H9 (cell line): Measurements from ENCODE around the gene ZCCHC7. TPM values are rescaled to one million over a fixed set of nuclear protein-coding genes. Genes with fewer than 3 reads are reported as not detected.

Experiments used
- DNase-seq: peaks from one replicate; pipeline ENCODE4 v3.0.0-alpha.2; 2017
- H2AFZ ChIP-seq: one replicate; pipeline ENCODE4 v1.6.1; 2013; ENCODE audit warnings: mild to moderate bottlenecking, low read length, control low read depth, moderate library complexity
- H2AK5ac ChIP-seq: 2 replicates; pipeline ENCODE4 v1.6.1; 2013; ENCODE audit warnings: low read length, control low read depth, mixed read lengths; ENCODE audit not compliant: insufficient read length
- H2BK120ac ChIP-seq: one replicate; pipeline ENCODE4 v1.6.1; 2013; ENCODE audit warnings: low read depth, mild to moderate bottlenecking, low read length, control low read depth, inconsistent platforms; ENCODE audit not compliant: poor library complexity, severe bottlenecking
- H2BK12ac ChIP-seq: 2 replicates; pipeline ENCODE4 v1.6.1; 2013; ENCODE audit warnings: low read length, control low read depth, mixed read lengths, low read depth; ENCODE audit not compliant: insufficient read length
- H2BK15ac ChIP-seq: 2 replicates; pipeline ENCODE4 v1.6.1; 2013; ENCODE audit warnings: low read depth, low read length, control low read depth
- H2BK20ac ChIP-seq: one replicate; pipeline ENCODE4 v1.6.1; 2013; ENCODE audit warnings: low read depth, mild to moderate bottlenecking, low read length, control low read depth, inconsistent platforms; ENCODE audit not compliant: poor library complexity, severe bottlenecking
- H2BK5ac ChIP-seq: 2 replicates; pipeline ENCODE4 v1.6.1; 2013; ENCODE audit warnings: low read length, control low read depth, mixed read lengths; ENCODE audit not compliant: insufficient read length
- H3K14ac ChIP-seq: 2 replicates; pipeline ENCODE4 v1.6.1; 2013; ENCODE audit warnings: low read length, control low read depth; ENCODE audit not compliant: insufficient read depth
- H3K18ac ChIP-seq: 2 replicates; pipeline ENCODE4 v1.6.1; 2013; ENCODE audit warnings: low read depth, mild to moderate bottlenecking, mixed read lengths, low read length, control low read depth; ENCODE audit not compliant: insufficient read length
- H3K23ac ChIP-seq: 2 replicates; pipeline ENCODE4 v1.6.1; 2013; ENCODE audit warnings: low read length, control low read depth, mixed read lengths, low read depth; ENCODE audit not compliant: insufficient read length
- H3K23me2 ChIP-seq: 2 replicates; pipeline ENCODE4 v1.6.1; 2013; ENCODE audit warnings: low read depth, mild to moderate bottlenecking, mixed read lengths, low read length, control low read depth; ENCODE audit not compliant: insufficient read length, poor library complexity, severe bottlenecking
- H3K27ac ChIP-seq: 2 replicates; pipeline ENCODE4 v1.5.1; 2013; ENCODE audit warnings: low read length, control low read depth, mixed read lengths, low read depth; ENCODE audit not compliant: insufficient read length
- H3K27me3 ChIP-seq: 2 replicates; pipeline ENCODE4 v1.6.1; 2013; ENCODE audit warnings: low read length, control low read depth, inconsistent platforms; ENCODE audit not compliant: insufficient read depth
- H3K4ac ChIP-seq: 2 replicates; pipeline ENCODE4 v1.6.1; 2013; ENCODE audit warnings: low read depth, mild to moderate bottlenecking, control low read depth, inconsistent platforms, low read length, moderate library complexity
- H3K4me1 ChIP-seq: 2 replicates; pipeline ENCODE4 v1.6.1; 2013; ENCODE audit warnings: low read length, control low read depth, inconsistent platforms; ENCODE audit not compliant: insufficient read depth
- H3K4me2 ChIP-seq: 2 replicates; pipeline ENCODE4 v1.6.1; 2013; ENCODE audit warnings: low read length, control low read depth, mixed read lengths; ENCODE audit not compliant: insufficient read length, insufficient read depth
- H3K56ac ChIP-seq: 2 replicates; pipeline ENCODE4 v1.6.1; 2013; ENCODE audit warnings: low read depth, mild to moderate bottlenecking, mixed read lengths, low read length, control low read depth; ENCODE audit not compliant: insufficient read length
- H3K79me1 ChIP-seq: 2 replicates; pipeline ENCODE4 v1.6.1; 2013; ENCODE audit warnings: low read depth, mild to moderate bottlenecking, moderate library complexity, low read length, control low read depth, inconsistent platforms; ENCODE audit not compliant: insufficient read depth, poor library complexity, severe bottlenecking
- H3K79me2 ChIP-seq: 2 replicates; pipeline ENCODE4 v1.6.1; 2013; ENCODE audit warnings: low read length, control low read depth, inconsistent platforms; ENCODE audit not compliant: insufficient read depth
- H3K9ac ChIP-seq: 2 replicates; pipeline ENCODE4 v1.6.1; 2013; ENCODE audit warnings: low read length, control low read depth, mixed read lengths; ENCODE audit not compliant: insufficient read length; ENCODE audit errors: extremely low read depth
- H3K9me3 ChIP-seq: one replicate; pipeline ENCODE4 v1.6.1; 2013; ENCODE audit warnings: low read depth, low read length, inconsistent platforms; ENCODE audit not compliant: control insufficient read depth
- H3T11ph ChIP-seq: one replicate; pipeline ENCODE4 v1.6.1; 2013; ENCODE audit warnings: mild to moderate bottlenecking, low read length, control low read depth, inconsistent platforms
- H4K20me1 ChIP-seq: one replicate; pipeline ENCODE4 v1.6.1; 2013; ENCODE audit not compliant: control insufficient read depth, insufficient read length, insufficient read depth
- H4K5ac ChIP-seq: 2 replicates; pipeline ENCODE4 v1.6.1; 2013; ENCODE audit warnings: low read depth, mild to moderate bottlenecking, mixed read lengths, low read length, control low read depth; ENCODE audit not compliant: insufficient read length
- H4K8ac ChIP-seq: replicated peaks from 2 replicates; pipeline ENCODE4 v1.6.1; 2013; ENCODE audit warnings: low read length, control low read depth, mixed read lengths, low read depth; ENCODE audit not compliant: insufficient read length
- H4K91ac ChIP-seq: 2 replicates; pipeline ENCODE4 v1.6.1; 2013; ENCODE audit warnings: low read depth, mild to moderate bottlenecking, moderate library complexity, mixed read lengths, low read length, control low read depth; ENCODE audit not compliant: insufficient read length
- H3K27ac Mint-ChIP-seq, 3 experiments: 2 replicates in 2 of 3; 3 replicates in 1 of 3; pipeline ENCODE4 v1.8.0; 2020 to 2021; ENCODE audit warnings: mixed read lengths in 3 of 3, mild to moderate bottlenecking in 1 of 3, moderate library complexity in 1 of 3
- H3K27me3 Mint-ChIP-seq: 2 replicates; pipeline ENCODE4 v1.8.0; 2021; ENCODE audit warnings: low read depth, mild to moderate bottlenecking, moderate library complexity, mixed read lengths
- H3K36me3 Mint-ChIP-seq, 3 experiments: 2 replicates in 2 of 3; 3 replicates in 1 of 3; pipeline ENCODE4 v1.8.0; 2020 to 2021; ENCODE audit warnings: low read depth in 3 of 3, mixed read lengths in 3 of 3; ENCODE audit not compliant: insufficient read depth in 1 of 3
- H3K4me1 Mint-ChIP-seq, 2 experiments: 2 replicates each; pipeline ENCODE4 v1.8.0; 2020; ENCODE audit warnings: mixed read lengths in 2 of 2
- H3K4me3 Mint-ChIP-seq, 2 experiments: 2 replicates in 1 of 2; 3 replicates in 1 of 2; pipeline ENCODE4 v1.8.0; 2020 to 2021; ENCODE audit warnings: mild to moderate bottlenecking in 2 of 2, mixed read lengths in 2 of 2, moderate library complexity in 1 of 2
- H3K9me3 Mint-ChIP-seq, 2 experiments: 2 replicates in 1 of 2; 3 replicates in 1 of 2; pipeline ENCODE4 v1.8.0; 2020; ENCODE audit warnings: mild to moderate bottlenecking in 2 of 2, mixed read lengths in 2 of 2, moderate library complexity in 1 of 2
- CTCF ChIP-seq: fragments of 200-600 bp; sonication (generic); conservative IDR thresholded peaks from 3 replicates; pipeline ENCODE4 v1.8.0; 2021; ENCODE audit warnings: antibody characterized with exemption, mild to moderate bottlenecking
- WGBS: extraction: QIAGEN DNeasy Blood & Tissue Kit; methylation state at CpG from one replicate; pipeline ENCODE4 v1.1.7; 2013; ENCODE audit warnings: missing lambda C conversion rate, low lambda C conversion rate, mixed read lengths; ENCODE audit not compliant: insufficient read length; ENCODE audit errors: extremely low coverage; 5-methylcytosine and 5-hydroxymethylcytosine counted together
- total RNA-seq: library from RNA; stranded (reverse); gene quantifications from 2 replicates; pipeline ENCODE4 v1.2.1, GENCODE V29; 2021

ZCCHC7 gene
- total RNA-seq, 1 experiment from 2014 or later, result 20.3 TPM

- Histone ChIP-seq H3K4me1 (no peaks in the 10 kb centered on the region; the same call in 1 of the 2 replicates), H2BK5ac (no peak overlapping the region), H3K23me2 (no peaks in the 10 kb centered on the region), H2AK5ac (no peak overlapping the region), H3K18ac (no peak overlapping the region), H2BK15ac (no peak overlapping the region), H3K9me3 (no peaks in the 10 kb centered on the region), H3K27me3 (no peaks in the 10 kb centered on the region), H3K56ac (no peak overlapping the region), H3T11ph (no peak overlapping the region), H3K4me2 (no peak overlapping the region), H2AFZ (no peak overlapping the region), H3K79me2 (peaks cover 3% of the 10 kb centered on the region; the same call in 1 of the 2 replicates), H4K20me1 (no peaks in the 10 kb centered on the region), H3K27ac (no peak overlapping the region), H3K9ac (no peak overlapping the region), H4K5ac (no peak overlapping the region), H3K4ac (no peak overlapping the region), H3K14ac (no peak overlapping the region), H3K79me1 (no peaks in the 10 kb centered on the region), H3K23ac (no peak overlapping the region), H2BK20ac (no peak overlapping the region), H4K8ac (no peak overlapping the region), H2BK12ac (no peak overlapping the region), H4K91ac (no peak overlapping the region), H2BK120ac (no peak overlapping the region)
- Mint-ChIP-seq H3K4me3 (no peak overlapping the region), H3K4me1 (peaks cover 17 to 21% of the 10 kb centered on the region in 2 experiments), H3K36me3 (peaks cover 12 to 35% (median 18%) of the 10 kb centered on the region in 3 experiments), H3K27me3 (no peaks in the 10 kb centered on the region), H3K27ac (no peak overlapping the region), H3K9me3 (no peaks in the 10 kb centered on the region)
- no CpG with 5 or more reads among the region's 1 CpG for WGBS
- TF ChIP-seq CTCF, result no peak
- DNase-seq, result no peak
Measured at GRCh38 chr9:37134166-37134565, 13.8 kb downstream of the ZCCHC7 start.
